ENCODE results near the gene ENO2.

The ENO2 gene

DNA sequence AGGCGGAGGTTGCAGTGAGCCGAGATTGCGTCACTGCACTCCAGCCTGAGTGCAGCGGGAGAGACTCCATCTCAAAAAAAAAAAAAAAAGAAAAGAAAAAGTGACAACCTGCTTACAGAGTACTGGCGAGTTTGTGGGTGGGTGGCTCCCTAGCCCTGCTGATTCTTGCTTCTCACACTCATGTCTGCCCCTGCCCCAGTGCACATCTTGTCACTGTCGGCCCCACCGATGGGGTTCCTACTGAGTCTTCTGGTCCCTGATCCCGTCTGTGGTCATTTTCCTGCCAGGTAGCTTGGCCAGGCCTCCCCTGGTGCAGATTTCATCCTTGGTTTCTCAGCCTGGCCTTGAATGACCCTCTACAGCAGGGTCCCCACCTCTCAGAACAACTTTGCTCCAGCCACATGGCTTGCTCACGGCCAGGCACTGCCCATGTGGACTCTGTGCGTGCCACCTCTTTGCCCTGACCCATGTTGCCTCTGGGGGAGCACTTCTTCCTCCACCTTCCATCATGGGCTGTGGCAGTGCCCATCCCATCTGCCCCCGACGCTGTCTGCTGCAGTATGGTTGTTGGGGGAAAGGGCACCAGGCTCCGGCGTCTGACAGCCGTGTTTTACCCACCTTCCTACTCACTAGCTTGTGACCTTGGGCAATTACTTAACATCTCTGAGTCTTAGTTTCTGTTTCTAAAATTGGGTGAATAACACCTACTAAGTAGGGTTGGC is 34.7 kb downstream of the ENO2 start:
- no peak for DNase-seq (ENCODE audit: low spot score)

DNA sequence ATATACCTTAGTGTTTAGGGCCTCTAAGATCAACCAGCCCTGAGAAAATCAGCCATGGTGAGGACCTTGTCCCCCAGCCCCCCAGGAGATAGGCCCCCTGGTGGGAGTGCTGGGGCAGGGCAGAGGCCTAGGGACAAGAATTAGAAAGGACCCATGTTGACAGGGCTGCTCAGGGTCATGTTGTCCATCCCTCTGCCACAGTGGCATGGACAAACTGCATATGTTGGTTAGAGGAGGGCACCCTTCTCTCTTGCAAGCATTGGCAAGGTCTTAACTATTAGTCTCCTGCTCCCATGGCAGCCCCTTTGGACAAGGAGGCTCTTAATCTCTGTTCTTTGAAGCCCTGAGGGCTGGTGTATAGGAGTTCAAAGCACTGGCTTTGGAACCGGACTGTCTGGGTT is 36.0 kb downstream of the ENO2 start:
- DNase-seq (ENCODE audit: low spot score) = no peak

- DNase-seq (ENCODE audit: low spot score) = no peak
Observed at GRCh38 chr12:6950811-6951540, 36.6 kb downstream of the ENO2 start, which contains the start of gene PTPN6. Gene PTPN6, plus strand, starts transcription at chr12:6951356. Its CDS starts 157 bp downstream, at chr12:6951513.

- DNase-seq (ENCODE audit: low spot score) = no peak
Observed at GRCh38 chr12:6951551-6952120, 37.3 kb downstream of the ENO2 start.

GRCh38 chr12:6952121-6952862 is 37.9 kb downstream of the ENO2 start:
- no peak for DNase-seq (ENCODE audit: low spot score)

- no peak for DNase-seq (ENCODE audit: low spot score)
Observed at GRCh38 chr12:6952863-6953441, 38.6 kb downstream of the ENO2 start.

DNA sequence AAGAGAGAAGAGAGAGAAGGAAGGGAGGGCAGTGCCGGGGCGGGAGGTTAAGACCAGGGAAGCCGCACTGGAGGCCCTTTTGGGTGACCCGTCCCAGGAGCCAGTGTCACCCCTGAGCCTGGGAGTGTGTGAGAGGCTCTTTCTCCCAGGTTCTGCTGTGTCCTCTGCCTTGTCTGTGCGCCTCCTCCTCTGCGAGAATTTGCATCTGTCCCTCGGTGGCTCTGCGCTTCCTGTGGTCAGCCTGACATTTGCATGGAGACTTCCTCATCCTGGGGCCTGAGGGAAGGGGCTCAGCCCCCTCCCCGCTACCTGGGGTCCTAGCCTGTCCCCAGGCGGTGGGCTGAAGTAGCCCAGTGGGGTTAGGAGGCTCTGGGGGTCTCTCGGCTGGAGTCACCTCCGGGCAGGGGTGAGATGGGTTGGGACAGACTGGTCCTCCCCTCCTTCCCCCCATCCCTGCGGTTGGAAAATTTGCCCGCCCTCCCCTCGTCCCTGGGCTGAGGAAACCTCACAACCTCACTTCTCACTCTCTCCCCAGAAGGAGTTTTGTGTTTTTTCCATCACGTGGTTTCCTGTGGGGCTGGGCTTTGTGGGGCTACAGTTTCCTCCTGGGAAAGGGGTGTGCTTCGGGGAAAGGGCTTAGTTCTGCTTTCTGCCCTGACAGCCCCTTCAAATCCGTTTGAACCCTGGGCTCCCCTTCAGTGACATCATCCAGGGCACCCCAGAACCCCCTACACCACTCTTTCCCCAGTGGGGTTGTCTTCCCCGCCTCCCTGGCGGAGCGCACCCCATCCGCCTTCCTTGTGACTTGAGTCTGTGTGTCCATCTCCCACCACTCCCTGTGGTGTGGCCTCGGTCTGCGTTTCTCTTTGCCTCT is 39.3 kb downstream of the ENO2 start:
- no peak for DNase-seq (ENCODE audit: low spot score)

GRCh38 chr12:6954316-6955107 is 40.1 kb downstream of the ENO2 start:
- no peak for DNase-seq (ENCODE audit: low spot score)

DNA sequence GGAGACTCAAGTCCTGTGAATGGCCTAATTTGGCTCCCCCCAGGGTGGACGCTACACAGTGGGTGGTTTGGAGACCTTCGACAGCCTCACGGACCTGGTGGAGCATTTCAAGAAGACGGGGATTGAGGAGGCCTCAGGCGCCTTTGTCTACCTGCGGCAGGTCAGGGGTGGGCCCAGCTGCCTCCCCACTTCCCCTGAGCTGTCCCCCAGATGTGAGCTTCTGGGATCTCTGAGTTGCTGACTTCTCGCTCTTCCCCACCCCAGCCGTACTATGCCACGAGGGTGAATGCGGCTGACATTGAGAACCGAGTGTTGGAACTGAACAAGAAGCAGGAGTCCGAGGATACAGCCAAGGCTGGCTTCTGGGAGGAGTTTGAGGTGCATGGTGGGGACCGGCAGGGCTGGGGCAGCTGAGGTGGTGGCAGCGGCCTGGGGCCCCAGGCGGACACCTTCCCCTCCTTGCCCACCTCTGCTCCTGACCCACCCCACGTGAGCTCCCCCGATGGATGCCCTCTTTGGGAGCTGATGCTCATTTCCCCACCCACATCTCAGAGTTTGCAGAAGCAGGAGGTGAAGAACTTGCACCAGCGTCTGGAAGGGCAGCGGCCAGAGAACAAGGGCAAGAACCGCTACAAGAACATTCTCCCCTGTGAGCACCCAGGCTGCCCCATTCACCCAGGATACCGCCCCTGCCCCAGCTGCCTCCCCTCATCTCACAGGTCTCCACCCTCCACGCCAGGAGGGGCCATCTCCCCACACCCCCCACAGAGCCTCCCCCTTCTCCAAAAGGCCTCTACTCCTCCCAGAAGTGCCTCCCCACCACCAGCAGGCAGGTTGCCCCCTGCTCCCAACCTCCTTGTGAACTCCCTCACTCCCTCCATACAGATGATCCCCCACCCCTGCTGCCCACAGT is 41.0 kb downstream of the ENO2 start:
- DNase-seq (ENCODE audit: low spot score) = no peak

DNA sequence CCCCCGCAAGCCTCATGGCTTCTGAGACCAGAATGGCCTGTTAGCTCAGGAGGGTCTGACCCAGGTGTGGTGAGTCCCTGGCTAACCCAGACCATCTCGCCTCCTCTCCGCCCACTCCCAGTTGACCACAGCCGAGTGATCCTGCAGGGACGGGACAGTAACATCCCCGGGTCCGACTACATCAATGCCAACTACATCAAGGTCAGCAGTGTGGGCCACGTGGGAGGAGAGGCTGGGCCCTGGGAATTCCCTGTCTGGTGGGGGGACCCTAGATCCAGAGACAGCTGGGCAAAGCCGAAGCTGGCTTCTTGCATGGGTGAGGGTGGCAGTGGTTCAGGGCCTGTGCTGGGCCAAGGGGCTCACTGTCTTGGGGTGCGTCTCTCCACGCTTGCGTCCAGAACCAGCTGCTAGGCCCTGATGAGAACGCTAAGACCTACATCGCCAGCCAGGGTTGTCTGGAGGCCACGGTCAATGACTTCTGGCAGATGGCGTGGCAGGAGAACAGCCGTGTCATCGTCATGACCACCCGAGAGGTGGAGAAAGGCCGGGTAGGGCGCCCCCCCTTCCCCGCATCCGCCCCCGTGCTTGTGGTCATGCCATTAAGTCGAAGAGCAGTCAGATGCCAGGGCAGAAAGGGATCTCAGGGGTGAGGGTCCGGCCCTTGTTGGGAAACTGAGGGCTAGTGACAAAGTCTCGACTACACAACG is 41.8 kb downstream of the ENO2 start:
- no peak for DNase-seq (ENCODE audit: low spot score)

- no peak for DNase-seq (ENCODE audit: low spot score)
Observed at GRCh38 chr12:6957151-6957701, 42.8 kb downstream of the ENO2 start.

GRCh38 chr12:6957741-6958608 is 43.6 kb downstream of the ENO2 start:
- DNase-seq (ENCODE audit: low spot score) = no peak

DNA sequence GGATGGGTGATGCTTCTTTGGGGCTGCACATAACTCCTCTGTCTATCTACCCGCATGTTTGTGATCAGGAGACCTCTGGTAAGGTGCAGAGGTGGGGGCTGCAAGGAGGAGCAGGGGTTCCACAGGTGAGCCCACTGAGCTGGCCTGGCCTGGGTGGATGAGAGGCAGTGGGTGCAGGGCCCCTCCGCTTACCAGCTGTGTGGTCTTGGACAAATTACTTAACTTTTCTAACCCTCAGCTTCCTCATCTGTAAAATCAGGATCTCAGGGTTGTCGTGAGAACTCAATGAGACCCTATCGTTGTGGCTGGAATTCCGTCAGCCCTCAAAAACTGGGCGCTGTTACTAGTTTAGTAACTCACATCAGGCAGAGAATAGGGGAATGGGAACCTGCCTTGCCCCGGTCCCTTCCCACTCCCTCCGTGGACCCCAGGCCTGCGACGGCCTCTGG is 44.3 kb downstream of the ENO2 start:
- DNase-seq (ENCODE audit: low spot score) = no peak

DNA sequence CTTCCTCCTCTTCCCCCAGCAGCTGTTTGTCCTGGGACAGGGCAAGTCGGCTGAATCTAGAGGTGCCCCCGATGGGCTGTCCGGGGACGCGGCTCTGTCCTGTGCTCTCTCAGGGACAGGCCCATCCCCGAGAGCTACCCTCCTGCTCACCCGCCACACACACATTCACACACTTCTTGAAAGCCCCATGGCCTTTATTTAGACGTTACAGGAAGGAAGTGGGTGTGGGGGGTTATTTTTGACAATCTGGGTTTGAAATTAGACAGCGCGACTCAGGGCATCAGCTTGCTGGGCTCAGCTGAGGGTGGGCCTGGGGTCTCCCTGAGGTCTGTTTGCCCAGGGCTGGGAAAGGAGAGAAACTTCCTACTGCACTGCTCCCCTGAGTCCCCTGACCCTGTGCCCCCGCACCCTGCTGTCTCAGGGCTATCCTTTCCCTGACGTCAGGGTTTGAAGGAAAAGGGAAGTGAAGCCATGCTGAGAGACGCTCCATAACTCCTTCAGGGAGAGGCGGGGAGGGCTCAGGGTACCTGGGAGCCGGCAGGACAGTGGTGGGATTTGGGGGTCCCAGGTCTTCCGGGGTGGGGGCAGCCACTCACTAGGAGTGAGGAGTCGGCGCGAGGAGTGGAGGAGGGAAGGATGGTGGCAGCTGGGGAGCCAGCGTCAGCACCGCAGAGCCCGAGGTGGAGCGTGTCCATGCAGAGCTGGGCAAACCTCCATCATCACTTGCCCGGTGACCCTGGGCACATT is 44.9 kb downstream of the ENO2 start:
- no peak for DNase-seq (ENCODE audit: low spot score)

- DNase-seq (ENCODE audit: low spot score) = no peak
Observed at GRCh38 chr12:6959805-6960592, 45.6 kb downstream of the ENO2 start.
